ENCODE results near the gene ANGPTL2. TPM values are rescaled to one million over a fixed set of nuclear protein-coding genes. Genes with fewer than 3 reads are reported as not detected.

ANGPTL2 gene
- total and polyA plus RNA-seq, 2 of the 4 experiments (the other 2 are of a cell fraction): 9.5 to 25.1 TPM

DNA sequence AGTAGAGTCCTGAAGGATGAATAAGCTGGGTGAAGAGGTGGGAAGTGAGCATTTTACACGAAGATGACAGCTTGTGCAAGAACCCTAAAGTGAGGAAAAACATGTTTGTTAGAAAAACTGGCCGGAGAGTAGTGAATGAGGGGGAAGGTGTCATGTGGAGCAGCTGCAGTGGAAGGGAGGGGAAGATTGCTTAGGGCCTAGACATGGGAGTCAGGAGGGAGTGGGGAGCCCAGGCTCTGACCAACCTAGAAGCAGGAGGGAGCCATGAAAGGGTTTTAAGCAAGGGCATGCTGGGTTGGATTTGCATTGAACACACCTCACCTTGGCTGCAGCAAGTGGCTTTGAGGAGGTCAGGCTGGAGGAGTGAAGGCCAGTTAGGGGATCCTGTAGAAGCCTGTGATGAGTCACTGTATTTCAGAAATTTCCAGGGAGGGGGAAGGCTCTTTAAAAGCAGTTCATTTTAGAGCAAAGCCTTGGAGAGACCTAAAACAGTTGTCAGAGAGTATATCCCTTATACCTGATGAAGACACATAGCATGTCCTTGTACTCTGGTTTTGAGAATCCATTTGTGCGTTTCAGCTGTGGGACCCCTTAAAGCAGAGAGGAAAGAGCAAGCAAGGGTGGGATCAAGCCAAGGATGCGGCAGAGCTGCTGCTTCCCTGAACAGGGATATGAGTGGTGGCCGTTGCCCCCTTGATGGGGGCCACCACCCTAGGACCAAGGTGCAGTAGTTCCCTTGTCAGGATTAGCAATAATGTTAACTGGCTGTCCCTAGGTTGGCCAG, 45.4 kb downstream of the ANGPTL2 start:
- in situ Hi-C loops (cut with MboI; ENCODE audit: low sequenced_read_pairs): no loop called here
- DNase-seq: peak; percentile 24

More for the DNA sequence above, 45.4 kb downstream of the ANGPTL2 start:
- H4K5ac ChIP-seq (ENCODE audit: low read depth, low read length): no peak overlapping the region
- H3K4me1 ChIP-seq (ENCODE audit: control insufficient read depth, insufficient read depth, low read length): peaks cover 11% of the 10 kb centered on the region
- H4K8ac ChIP-seq (ENCODE audit: low read depth in 2 of 2, low read length in 2 of 2): no peak overlapping the region
- H3K4ac ChIP-seq (ENCODE audit: low read depth, low read length): no peak overlapping the region
- TF ChIP-seq MXI1 (IDR thresholded peaks at IDR 0.05; ENCODE audit: borderline replicate concordance, low read depth, low read length) (no peak), FOS (IDR thresholded peaks at IDR 0.05; ENCODE audit: low read depth, low read length) (no peak), SMC3 (IDR thresholded peaks at IDR 0.05; ENCODE audit: low read depth, low read length) (no peak), CHD1 (IDR thresholded peaks at IDR 0.05; ENCODE audit: low read depth, low read length) (no peak), RFX5 (IDR thresholded peaks at IDR 0.05; ENCODE audit: low read depth, low read length) (no peak), RAD21 (IDR thresholded peaks at IDR 0.05; ENCODE audit: low read length) (no peak), BHLHE40 (IDR thresholded peaks at IDR 0.05; ENCODE audit: low read depth, low read length) (no peak), MAFK (IDR thresholded peaks at IDR 0.05; ENCODE audit: low read depth, low read length) (no peak)
- TF ChIP-seq, protein P1, sequence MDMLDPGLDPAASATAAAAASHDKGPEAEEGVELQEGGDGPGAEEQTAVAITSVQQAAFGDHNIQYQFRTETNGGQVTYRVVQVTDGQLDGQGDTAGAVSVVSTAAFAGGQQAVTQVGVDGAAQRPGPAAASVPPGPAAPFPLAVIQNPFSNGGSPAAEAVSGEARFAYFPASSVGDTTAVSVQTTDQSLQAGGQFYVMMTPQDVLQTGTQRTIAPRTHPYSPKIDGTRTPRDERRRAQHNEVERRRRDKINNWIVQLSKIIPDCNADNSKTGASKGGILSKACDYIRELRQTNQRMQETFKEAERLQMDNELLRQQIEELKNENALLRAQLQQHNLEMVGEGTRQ (IDR thresholded peaks at IDR 0.05; ENCODE audit: low read depth, low read length): no peak
- H3K56ac ChIP-seq (ENCODE audit: extremely low read depth, insufficient read depth, low read length): no peak overlapping the region
- intact Hi-C loops (cut with micrococcal nuclease) (no loop called here), dilution Hi-C loops (cut with HindIII; ENCODE audit: low sequenced_read_pairs, unreplicated experiment) (no loop called here)
- H4K91ac ChIP-seq (ENCODE audit: insufficient read depth, low read depth, low read length): no peak overlapping the region
- no peak overlapping the region for H3K4me3 ChIP-seq (ENCODE audit: insufficient read depth, low read depth, low read length)
- WGBS, 2 experiments (ENCODE audit: extremely low coverage in 2 of 2, insufficient read length in 1 of 2): 49% methylated on average over 2 of the region's 5 CpGs; no CpG with 5 or more reads in 1 of the 2 experiments
- POLR2A ChIA-PET (ENCODE audit: unreplicated experiment): interaction anchor here (0.6 kb wide), 1 partner anchor 86 kb away, joined by 3 read pairs; no protein-coding TSS in a partner anchor
- peak; percentile 52 for ATAC-seq (ENCODE audit: low read depth)
- no peak overlapping the region for H2BK20ac ChIP-seq (ENCODE audit: low read depth, low read length)
- CTCF ChIA-PET: no interaction called here
- H3K23ac ChIP-seq (ENCODE audit: low read depth, low read length): no peak overlapping the region
- no peak overlapping the region for H2AFZ ChIP-seq (replicated peaks; ENCODE audit: low read length, poor library complexity)
- peaks cover 2% of the 10 kb centered on the region; the same call in 1 of the 2 replicates for H3K9me1 ChIP-seq (ENCODE audit: insufficient read depth, low read length)
- BruUV-seq (replicated peaks): no TSS peak
- 0 out of 2 replicates have a peak, but pooled peaks cover 2% of the 10 kb centered on the region for H3K9me3 ChIP-seq (ENCODE audit: control insufficient read depth, insufficient read depth, low read length)
- no peak overlapping the region for H3K9ac ChIP-seq (ENCODE audit: low read depth, low read length)
- no peak overlapping the region for H2AK9ac ChIP-seq (replicated peaks; ENCODE audit: low read depth, low read length, poor library complexity)
- H3K36me3 ChIP-seq (ENCODE audit: control insufficient read depth, insufficient read depth, low read length): no peaks in the 10 kb centered on the region
- H3K27me3 ChIP-seq (ENCODE audit: control insufficient read depth, insufficient read depth, low read length): no peaks in the 10 kb centered on the region
- no peak overlapping the region for H2BK15ac ChIP-seq (ENCODE audit: low read depth, low read length)
- H2AK5ac ChIP-seq (ENCODE audit: low read depth, low read length): 0 out of 2 replicates have a peak overlapping the region, but pooled peaks have one; percentile 37
- no peaks in the 10 kb centered on the region for H4K20me1 ChIP-seq (ENCODE audit: insufficient read depth, low read length)
- H3K14ac ChIP-seq (replicated peaks; ENCODE audit: low read depth, low read length): peak overlapping the region; percentile 10
- H3K79me1 ChIP-seq (ENCODE audit: low read depth in 1 of 2, low read length in 2 of 2): no peaks in the 10 kb centered on the region
- no peak overlapping the region for H3K27ac ChIP-seq (ENCODE audit: insufficient read depth, low read length)
- H3K18ac ChIP-seq (ENCODE audit: low read depth, low read length): peak overlapping the region; percentile 6; the same call in 1 of the 2 replicates
- H2BK5ac ChIP-seq (ENCODE audit: low read depth, low read length, poor library complexity, severe bottlenecking): no peak overlapping the region
- no peak overlapping the region for H3K4me2 ChIP-seq (ENCODE audit: low read depth, low read length)
- no peak overlapping the region for H2BK120ac ChIP-seq (ENCODE audit: low read depth, low read length)
